Kidney epithelial cell (primary cell): ENCODE measurements around the gene SLC5A5. TPM values are rescaled to one million over a fixed set of nuclear protein-coding genes. Genes with fewer than 3 reads are reported as not detected.

Experiments
- DNase-seq: peaks from one replicate; pipeline ENCODE4 v3.0.0-alpha.2; 2010; ENCODE audit warnings: low read depth
- H3K27me3 ChIP-seq: 2 replicates; pipeline ENCODE4 v1.6.0; 2011; ENCODE audit warnings: low read length; ENCODE audit not compliant: control insufficient read depth, insufficient read depth
- H3K36me3 ChIP-seq: 2 replicates; pipeline ENCODE4 v1.5.1; 2011; ENCODE audit warnings: low read length; ENCODE audit not compliant: control insufficient read depth, insufficient read depth
- H3K4me3 ChIP-seq: 2 replicates; pipeline ENCODE4 v1.5.1; 2011; ENCODE audit warnings: low read depth, mild to moderate bottlenecking, control low read depth, low read length
- total RNA-seq: library from RNA; depleted of rRNA; stranded (reverse); fragments of >200 nt; gene quantifications from 2 replicates; pipeline ENCODE4 v1.2.3, GENCODE V29; 2015
- TF ChIP-seq, protein P1 (sequence below): IDR thresholded peaks from 2 replicates; pipeline ENCODE4 v1.5.1; 2011; ENCODE audit warnings: mild to moderate bottlenecking, moderate library complexity, low read length, control low read depth, inconsistent platforms; ENCODE audit not compliant: insufficient read depth, poor library complexity, severe bottlenecking

The SLC5A5 gene
- total RNA-seq, 1 donor from 2014 or later: 0.13 TPM

- H3K27me3 ChIP-seq: no peaks in the 10 kb centered on the region
- TF ChIP-seq, protein P1, sequence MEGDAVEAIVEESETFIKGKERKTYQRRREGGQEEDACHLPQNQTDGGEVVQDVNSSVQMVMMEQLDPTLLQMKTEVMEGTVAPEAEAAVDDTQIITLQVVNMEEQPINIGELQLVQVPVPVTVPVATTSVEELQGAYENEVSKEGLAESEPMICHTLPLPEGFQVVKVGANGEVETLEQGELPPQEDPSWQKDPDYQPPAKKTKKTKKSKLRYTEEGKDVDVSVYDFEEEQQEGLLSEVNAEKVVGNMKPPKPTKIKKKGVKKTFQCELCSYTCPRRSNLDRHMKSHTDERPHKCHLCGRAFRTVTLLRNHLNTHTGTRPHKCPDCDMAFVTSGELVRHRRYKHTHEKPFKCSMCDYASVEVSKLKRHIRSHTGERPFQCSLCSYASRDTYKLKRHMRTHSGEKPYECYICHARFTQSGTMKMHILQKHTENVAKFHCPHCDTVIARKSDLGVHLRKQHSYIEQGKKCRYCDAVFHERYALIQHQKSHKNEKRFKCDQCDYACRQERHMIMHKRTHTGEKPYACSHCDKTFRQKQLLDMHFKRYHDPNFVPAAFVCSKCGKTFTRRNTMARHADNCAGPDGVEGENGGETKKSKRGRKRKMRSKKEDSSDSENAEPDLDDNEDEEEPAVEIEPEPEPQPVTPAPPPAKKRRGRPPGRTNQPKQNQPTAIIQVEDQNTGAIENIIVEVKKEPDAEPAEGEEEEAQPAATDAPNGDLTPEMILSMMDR: no peak
- DNase-seq: no peak
- H3K36me3 ChIP-seq: peaks cover 7% of the 10 kb centered on the region
- no peak overlapping the region for H3K4me3 ChIP-seq
Observed at GRCh38 chr19:17861542-17862402, 10.0 kb upstream of the SLC5A5 start.

GRCh38 chr19:17862711-17863519 lies 8.8 kb upstream of the SLC5A5 start:
- H3K4me3 ChIP-seq: no peak overlapping the region
- DNase-seq: no peak
- H3K36me3 ChIP-seq: peaks cover 7% of the 10 kb centered on the region
- H3K27me3 ChIP-seq: peaks cover 6% of the 10 kb centered on the region
- TF ChIP-seq, protein P1: no peak

GRCh38 chr19:17863520-17864182 lies 8.1 kb upstream of the SLC5A5 start:
- no peak overlapping the region for H3K4me3 ChIP-seq

DNA sequence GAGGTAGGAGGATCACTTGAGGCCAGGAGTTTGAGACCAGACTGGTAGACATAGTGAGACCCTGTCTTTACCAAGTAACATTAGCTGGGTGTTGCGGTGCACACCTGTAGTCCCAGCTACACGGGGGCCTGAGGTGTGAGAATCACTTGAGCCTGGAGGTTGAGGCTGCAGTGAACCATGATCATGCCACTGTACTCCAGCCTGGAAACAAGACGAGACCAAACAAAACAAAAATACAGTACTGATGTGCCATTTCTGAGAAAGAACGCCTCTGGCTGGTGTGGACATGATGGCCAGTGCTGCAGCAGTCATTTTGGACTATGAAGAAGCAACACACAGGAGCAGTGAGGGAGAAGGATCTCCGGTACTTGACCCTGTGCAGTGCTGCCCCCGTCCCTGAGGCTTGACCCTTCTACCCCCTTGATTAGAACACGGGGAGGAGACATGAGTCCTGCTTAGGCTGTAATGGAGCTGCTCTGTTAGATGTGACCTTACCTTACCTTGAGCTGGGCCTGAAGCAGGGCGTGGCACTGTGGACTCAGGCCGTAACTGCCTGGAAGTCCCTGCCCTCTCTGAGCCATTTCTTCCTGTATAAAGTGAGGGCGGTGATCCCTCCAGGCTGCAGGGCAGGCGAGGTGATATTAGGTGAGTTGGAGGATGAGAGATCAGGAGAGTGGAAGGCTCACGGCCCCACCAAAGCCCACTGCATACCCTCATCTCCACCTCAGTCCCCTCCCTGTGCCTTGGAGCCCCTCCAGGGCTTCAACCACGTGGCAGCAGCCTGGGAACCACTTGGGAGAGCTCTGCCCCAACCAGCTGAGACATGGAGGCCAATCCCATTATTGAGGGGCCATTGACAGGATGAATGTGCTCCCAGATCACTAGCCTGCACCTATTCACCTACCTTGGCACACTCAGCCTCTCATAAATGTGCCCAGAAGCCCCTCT lies 6.1 kb upstream of the SLC5A5 start:
- DNase-seq: no peak
- Histone ChIP-seq H3K4me3 (no peak overlapping the region), H3K27me3 (peaks cover 30% of the 10 kb centered on the region), H3K36me3 (peaks cover 7% of the 10 kb centered on the region)
- TF ChIP-seq, protein P1: no peak

More at GRCh38 chr19:17863520-17864182, 8.1 kb upstream of the SLC5A5 start:
- Histone ChIP-seq H3K27me3 (peaks cover 12% of the 10 kb centered on the region), H3K36me3 (peaks cover 7% of the 10 kb centered on the region)
- TF ChIP-seq, protein P1: no peak
- DNase-seq: no peak
